Chondrocyte (in vitro differentiated cells): ENCODE measurements around the gene CXorf65. TPM values are rescaled to one million over a fixed set of nuclear protein-coding genes. Genes with fewer than 3 reads are reported as not detected.

ENCODE experiments used
- DNase-seq: peaks from one replicate; pipeline ENCODE4 v3.0.0; 2021; ENCODE audit warnings: mixed read lengths, low spot score
- H3K27ac Mint-ChIP-seq: one replicate; pipeline ENCODE4 v1.8.0; 2021; ENCODE audit warnings: mild to moderate bottlenecking, moderate library complexity, mixed read lengths; ENCODE audit not compliant: unreplicated experiment
- H3K27me3 Mint-ChIP-seq: 2 replicates; pipeline ENCODE4 v1.8.0; 2021; ENCODE audit warnings: low read depth, mixed read lengths
- H3K36me3 Mint-ChIP-seq: 2 replicates; pipeline ENCODE4 v1.8.0; 2021; ENCODE audit warnings: low read depth, mixed read lengths
- H3K4me1 Mint-ChIP-seq: 2 replicates; pipeline ENCODE4 v1.8.0; 2021; ENCODE audit warnings: low read depth, mild to moderate bottlenecking, mixed read lengths
- H3K4me3 Mint-ChIP-seq: one replicate; pipeline ENCODE4 v1.8.0; 2021; ENCODE audit warnings: mild to moderate bottlenecking, moderate library complexity, mixed read lengths; ENCODE audit not compliant: unreplicated experiment
- H3K9me3 Mint-ChIP-seq: 2 replicates; pipeline ENCODE4 v1.8.0; 2021; ENCODE audit warnings: low read depth, mixed read lengths
- total RNA-seq: library from RNA; stranded (reverse); gene quantifications from 3 replicates; pipeline ENCODE4 v1.2.1, GENCODE V29; 2021
- TF ChIP-seq, protein P1 (sequence below): fragments of 200-600 bp; sonication (generic); IDR thresholded peaks from 2 replicates; pipeline ENCODE4 v1.5.0; 2021; ENCODE audit warnings: antibody characterized with exemption, mild to moderate bottlenecking, moderate library complexity

CXorf65 gene
- total RNA-seq, 1 donor from 2014 or later, result not detected

GRCh38 chrX:71147496-71148277 is 41.1 kb upstream of the CXorf65 start:
- H3K9me3 Mint-ChIP-seq, result no peaks in the 10 kb centered on the region
- H3K27ac Mint-ChIP-seq, result no peak overlapping the region

DNA sequence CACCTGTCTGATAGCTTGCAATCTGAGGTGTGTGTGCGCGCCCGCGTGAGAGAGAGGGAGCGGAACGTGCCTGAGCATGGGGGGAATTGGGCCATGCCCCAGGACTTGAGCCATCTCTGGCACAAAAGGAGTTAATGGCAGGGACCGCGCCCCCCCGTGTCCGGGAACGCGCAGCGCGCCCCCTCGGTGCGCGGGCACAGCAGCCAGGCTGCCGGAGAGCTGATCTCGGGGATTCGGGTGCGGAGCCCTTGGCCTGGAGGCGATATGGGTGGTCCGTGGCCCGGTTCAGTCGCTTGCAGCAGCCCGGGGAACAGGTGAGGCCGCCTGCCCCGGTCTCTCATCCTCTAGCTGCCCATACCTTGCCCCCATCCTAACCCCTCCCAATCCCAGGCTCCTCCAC is 38.1 kb upstream of the CXorf65 start, which contains the start of gene NLGN3:
TSS of gene NLGN3 (plus strand) at position 191 of the 400 bp plus-strand sequence. CDS start 2,909 bp downstream, outside the sequence.
- H3K9me3 Mint-ChIP-seq, result no peaks in the 10 kb centered on the region
- no peaks in the 10 kb centered on the region for H3K27me3 Mint-ChIP-seq
- H3K4me1 Mint-ChIP-seq, result peaks cover 16% of the 10 kb centered on the region
- peak within 1 kb of the TSS; percentile 60 for H3K4me3 Mint-ChIP-seq
- TF ChIP-seq, protein P1, sequence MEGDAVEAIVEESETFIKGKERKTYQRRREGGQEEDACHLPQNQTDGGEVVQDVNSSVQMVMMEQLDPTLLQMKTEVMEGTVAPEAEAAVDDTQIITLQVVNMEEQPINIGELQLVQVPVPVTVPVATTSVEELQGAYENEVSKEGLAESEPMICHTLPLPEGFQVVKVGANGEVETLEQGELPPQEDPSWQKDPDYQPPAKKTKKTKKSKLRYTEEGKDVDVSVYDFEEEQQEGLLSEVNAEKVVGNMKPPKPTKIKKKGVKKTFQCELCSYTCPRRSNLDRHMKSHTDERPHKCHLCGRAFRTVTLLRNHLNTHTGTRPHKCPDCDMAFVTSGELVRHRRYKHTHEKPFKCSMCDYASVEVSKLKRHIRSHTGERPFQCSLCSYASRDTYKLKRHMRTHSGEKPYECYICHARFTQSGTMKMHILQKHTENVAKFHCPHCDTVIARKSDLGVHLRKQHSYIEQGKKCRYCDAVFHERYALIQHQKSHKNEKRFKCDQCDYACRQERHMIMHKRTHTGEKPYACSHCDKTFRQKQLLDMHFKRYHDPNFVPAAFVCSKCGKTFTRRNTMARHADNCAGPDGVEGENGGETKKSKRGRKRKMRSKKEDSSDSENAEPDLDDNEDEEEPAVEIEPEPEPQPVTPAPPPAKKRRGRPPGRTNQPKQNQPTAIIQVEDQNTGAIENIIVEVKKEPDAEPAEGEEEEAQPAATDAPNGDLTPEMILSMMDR, result no peak
- H3K36me3 Mint-ChIP-seq, result peaks cover 4% of the 10 kb centered on the region
- peak within 1 kb of the TSS; percentile 12 for H3K27ac Mint-ChIP-seq
- DNase-seq, result no peak

More at GRCh38 chrX:71147496-71148277, 41.1 kb upstream of the CXorf65 start:
- Mint-ChIP-seq H3K27me3 (no peaks in the 10 kb centered on the region), H3K4me1 (peaks cover 16% of the 10 kb centered on the region), H3K36me3 (no peaks in the 10 kb centered on the region), H3K4me3 (no peak overlapping the region)
- DNase-seq, result no peak
- TF ChIP-seq, protein P1, result no peak

- H3K9me3 Mint-ChIP-seq, result peaks cover 4% of the 10 kb centered on the region
- H3K4me1 Mint-ChIP-seq, result peaks cover 16% of the 10 kb centered on the region
- no peak overlapping the region for H3K27ac Mint-ChIP-seq
- DNase-seq, result no peak
- TF ChIP-seq, protein P1, result no peak
- H3K27me3 Mint-ChIP-seq, result no peaks in the 10 kb centered on the region
- H3K4me3 Mint-ChIP-seq, result no peak overlapping the region
- peaks cover 12% of the 10 kb centered on the region for H3K36me3 Mint-ChIP-seq
These were observed 37.0 kb upstream of the CXorf65 start for GRCh38 chrX:71143508-71143907.

GRCh38 chrX:71140440-71140839 is 33.9 kb upstream of the CXorf65 start:
- Mint-ChIP-seq H3K4me3 (no peak overlapping the region), H3K27me3 (no peaks in the 10 kb centered on the region), H3K9me3 (peaks cover 4% of the 10 kb centered on the region), H3K27ac (no peak overlapping the region), H3K4me1 (peaks cover 8% of the 10 kb centered on the region), H3K36me3 (peaks cover 20% of the 10 kb centered on the region)
- DNase-seq, result no peak
- TF ChIP-seq, protein P1, result no peak

DNA sequence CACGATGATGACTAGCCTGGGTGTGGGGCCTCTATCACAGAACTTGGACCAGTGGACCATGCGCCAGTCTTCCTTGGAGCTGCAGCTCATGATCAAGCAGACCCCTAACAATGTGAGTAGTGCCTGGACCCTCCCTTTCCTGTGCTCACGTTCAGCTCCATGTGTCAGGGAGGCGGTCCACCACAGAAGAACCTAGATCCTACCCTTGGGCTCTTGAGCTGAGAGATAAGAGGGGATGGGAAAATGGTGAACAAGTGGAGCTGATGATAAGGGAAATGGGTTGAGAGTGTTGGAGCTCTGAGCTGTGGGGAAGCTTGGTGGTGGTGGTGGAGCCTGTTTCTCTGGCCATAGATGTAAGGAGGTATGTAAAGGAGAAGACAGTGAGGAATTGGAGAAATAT is 25.0 kb upstream of the CXorf65 start:
- TF ChIP-seq, protein P1, result no peak
- Mint-ChIP-seq H3K27ac (no peak overlapping the region), H3K9me3 (no peaks in the 10 kb centered on the region), H3K4me1 (peaks cover 4% of the 10 kb centered on the region), H3K4me3 (no peak overlapping the region), H3K27me3 (no peaks in the 10 kb centered on the region), H3K36me3 (peaks cover 38% of the 10 kb centered on the region)
- no peak for DNase-seq
